Right ventricle myocardium superior (tissue), 1 donor: ENCODE measurements around the gene SIK3. TPM values are rescaled to one million over a fixed set of nuclear protein-coding genes. Genes with fewer than 3 reads are reported as not detected.

Experiments used
- ATAC-seq: fragments of 200-7000 bp; cut with Tn5 transposase; one replicate; pipeline ENCODE4 v1.9.1; 2020; ENCODE audit warnings: mild to moderate bottlenecking; ENCODE audit not compliant: poor library complexity
- DNase-seq: peaks from one replicate; pipeline ENCODE4 v3.0.0-alpha.2; 2020
- intact Hi-C: fragments of 100-400 bp; cut with DNase I; formaldehyde crosslinking; loops from one replicate; pipeline ENCODE4 v1.11.2; 2022
- total RNA-seq: library from RNA; stranded (reverse); fragmentation: NEBNext Ultra II Directional; extraction: Animal tissue kit (Norgen Biotek cat#: 25700); gene quantifications from one replicate; pipeline ENCODE4 v1.2.1, GENCODE V29; 2021
- donor health status: DM: no; HTN: yes; CAD: no; lungs with severe emphysema.

SIK3 gene
- total RNA-seq, 1 donor from 2014 or later = 30.6 TPM

- no peak for DNase-seq
- ATAC-seq = no peak
- intact Hi-C loops = no loop called here
Measured at GRCh38 chr11:116871248-116871647, 227.0 kb downstream of the SIK3 start.

GRCh38 chr11:116870054-116870453 is 228.2 kb downstream of the SIK3 start:
- intact Hi-C loops = no loop called here
- DNase-seq = no peak
- no peak for ATAC-seq

- intact Hi-C loops = no loop called here
- ATAC-seq (no peak), DNase-seq (no peak)
Measured at GRCh38 chr11:116869610-116870009, 228.6 kb downstream of the SIK3 start.

- intact Hi-C loops = no loop called here
- DNase-seq = no peak
- peak; percentile 70 for ATAC-seq
Measured at GRCh38 chr11:116868066-116868465, 230.2 kb downstream of the SIK3 start.

GRCh38 chr11:116867619-116868018 is 230.6 kb downstream of the SIK3 start:
- intact Hi-C loops = no loop called here
- ATAC-seq (peak; percentile 14), DNase-seq (no peak)

- ATAC-seq = peak; percentile 73
- intact Hi-C loops = no loop called here
- DNase-seq = no peak
Measured at GRCh38 chr11:116866804-116867455, 231.3 kb downstream of the SIK3 start.

GRCh38 chr11:116865696-116866095 is 232.5 kb downstream of the SIK3 start:
- ATAC-seq = no peak
- intact Hi-C loops = no loop called here

GRCh38 chr11:116864531-116864930 is 233.7 kb downstream of the SIK3 start:
- ATAC-seq = no peak
- no peak for DNase-seq
- intact Hi-C loops = no loop called here

More at GRCh38 chr11:116865696-116866095, 232.5 kb downstream of the SIK3 start:
- no peak for DNase-seq

GRCh38 chr11:116862951-116863350 is 235.3 kb downstream of the SIK3 start:
- DNase-seq = no peak
- intact Hi-C loops = no loop called here
- no peak for ATAC-seq

- no peak for ATAC-seq
- intact Hi-C loops = no loop called here
- DNase-seq = no peak
Measured at GRCh38 chr11:116862185-116862584, 236.0 kb downstream of the SIK3 start.

GRCh38 chr11:116861539-116861938 is 236.7 kb downstream of the SIK3 start:
- intact Hi-C loops = no loop called here
- DNase-seq = no peak
- ATAC-seq = no peak

GRCh38 chr11:116860303-116860702 is 237.9 kb downstream of the SIK3 start:
- intact Hi-C loops = no loop called here
- no peak for DNase-seq
- no peak for ATAC-seq

GRCh38 chr11:116859175-116859574 is 239.1 kb downstream of the SIK3 start:
- intact Hi-C loops = no loop called here
- ATAC-seq = no peak
- no peak for DNase-seq

- ATAC-seq (no peak), DNase-seq (no peak)
- intact Hi-C loops = no loop called here
Measured at GRCh38 chr11:116857936-116858335, 240.3 kb downstream of the SIK3 start.

- intact Hi-C loops = no loop called here
- DNase-seq = no peak
- no peak for ATAC-seq
Measured at GRCh38 chr11:116857316-116857715, 240.9 kb downstream of the SIK3 start.

- DNase-seq = no peak
- intact Hi-C loops = no loop called here
- ATAC-seq = no peak
Measured at GRCh38 chr11:116856423-116856822, 241.8 kb downstream of the SIK3 start.

GRCh38 chr11:116855413-116855812 is 242.8 kb downstream of the SIK3 start:
- intact Hi-C loops = no loop called here

GRCh38 chr11:116853461-116854073 is 244.7 kb downstream of the SIK3 start:
- ATAC-seq (peak; percentile 25), DNase-seq (no peak)
- intact Hi-C loops = no loop called here

More at GRCh38 chr11:116855413-116855812, 242.8 kb downstream of the SIK3 start:
- no peak for DNase-seq
- no peak for ATAC-seq

GRCh38 chr11:116852261-116853031 is 245.8 kb downstream of the SIK3 start:
- intact Hi-C loops = no loop called here
- peak; percentile 45 for ATAC-seq
- no peak for DNase-seq

- intact Hi-C loops = no loop called here
- ATAC-seq = no peak
- no peak for DNase-seq
Measured at GRCh38 chr11:116851626-116852025, 246.6 kb downstream of the SIK3 start.
